ENCODE results near the gene RASSF1. TPM values are rescaled to one million over a fixed set of nuclear protein-coding genes. Genes with fewer than 3 reads are reported as not detected.
"Not testable (repeated sequence)": the region's sequence is repeated elsewhere in the genome, so short reads cannot be mapped to it uniquely, and the experiment has no call there.

Gene RASSF1
- total RNA-seq, 1 donor from 2014 or later = 11.4 TPM

- peaks cover 58% of the 10 kb centered on the region for H3K4me1 ChIP-seq
- TF ChIP-seq CTCF (IDR thresholded peaks at IDR 0.05; ENCODE audit: borderline replicate concordance) = no peak
- H3K27ac ChIP-seq (replicated peaks) = peak overlapping the region; percentile 11
- intact Hi-C loops (cut with micrococcal nuclease) = no loop called here
- no peaks in the 10 kb centered on the region for H3K27me3 ChIP-seq (ENCODE audit: low read depth)
- peaks cover 40% of the 10 kb centered on the region for H3K36me3 ChIP-seq
- DNase-seq = no peak
- no peaks in the 10 kb centered on the region for H3K9me3 ChIP-seq (replicated peaks)
- H3K4me3 ChIP-seq = no peak overlapping the region
Measured at GRCh38 chr3:50314342-50314741, 26.3 kb downstream of the RASSF1 start.

DNA sequence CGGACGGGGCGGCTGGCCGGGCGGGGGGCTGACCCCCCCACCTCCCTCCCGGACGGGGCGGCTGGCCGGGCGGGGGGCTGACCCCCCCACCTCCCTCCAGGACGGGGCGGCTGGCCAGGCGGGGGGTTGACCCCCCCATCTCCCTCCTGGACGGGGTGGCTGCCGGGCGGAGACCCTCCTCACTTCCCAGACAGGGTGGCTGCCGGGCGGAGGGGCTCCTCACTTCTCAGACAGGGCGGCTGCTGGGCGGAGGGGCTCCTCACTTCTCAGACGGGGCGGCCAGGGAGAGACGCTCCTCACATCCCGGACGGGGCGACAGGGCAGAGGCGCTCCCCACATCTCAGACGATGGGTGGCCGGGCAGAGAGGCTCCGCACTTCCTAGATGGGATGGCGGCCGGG lies 28.6 kb downstream of the RASSF1 start:
- Histone ChIP-seq H3K36me3 (peaks cover 29% of the 10 kb centered on the region), H3K4me1 (peaks cover 35% of the 10 kb centered on the region)
- H3K27ac ChIP-seq (replicated peaks); H3K27me3 ChIP-seq (ENCODE audit: low read depth); intact Hi-C loops (cut with micrococcal nuclease); H3K4me3 ChIP-seq; DNase-seq; H3K9me3 ChIP-seq (replicated peaks): not testable (repeated sequence)

- peaks cover 27% of the 10 kb centered on the region for H3K36me3 ChIP-seq
- H3K27ac ChIP-seq (replicated peaks) = no peak overlapping the region
- no peaks in the 10 kb centered on the region for H3K9me3 ChIP-seq (replicated peaks)
- DNase-seq = no peak
- no peaks in the 10 kb centered on the region for H3K27me3 ChIP-seq (ENCODE audit: low read depth)
- H3K4me3 ChIP-seq = no peak overlapping the region
- TF ChIP-seq CTCF (IDR thresholded peaks at IDR 0.05; ENCODE audit: borderline replicate concordance) = no peak
- intact Hi-C loops (cut with micrococcal nuclease) = no loop called here
- H3K4me1 ChIP-seq = peaks cover 44% of the 10 kb centered on the region
Measured at GRCh38 chr3:50304601-50305000, 36.0 kb downstream of the RASSF1 start.

DNA sequence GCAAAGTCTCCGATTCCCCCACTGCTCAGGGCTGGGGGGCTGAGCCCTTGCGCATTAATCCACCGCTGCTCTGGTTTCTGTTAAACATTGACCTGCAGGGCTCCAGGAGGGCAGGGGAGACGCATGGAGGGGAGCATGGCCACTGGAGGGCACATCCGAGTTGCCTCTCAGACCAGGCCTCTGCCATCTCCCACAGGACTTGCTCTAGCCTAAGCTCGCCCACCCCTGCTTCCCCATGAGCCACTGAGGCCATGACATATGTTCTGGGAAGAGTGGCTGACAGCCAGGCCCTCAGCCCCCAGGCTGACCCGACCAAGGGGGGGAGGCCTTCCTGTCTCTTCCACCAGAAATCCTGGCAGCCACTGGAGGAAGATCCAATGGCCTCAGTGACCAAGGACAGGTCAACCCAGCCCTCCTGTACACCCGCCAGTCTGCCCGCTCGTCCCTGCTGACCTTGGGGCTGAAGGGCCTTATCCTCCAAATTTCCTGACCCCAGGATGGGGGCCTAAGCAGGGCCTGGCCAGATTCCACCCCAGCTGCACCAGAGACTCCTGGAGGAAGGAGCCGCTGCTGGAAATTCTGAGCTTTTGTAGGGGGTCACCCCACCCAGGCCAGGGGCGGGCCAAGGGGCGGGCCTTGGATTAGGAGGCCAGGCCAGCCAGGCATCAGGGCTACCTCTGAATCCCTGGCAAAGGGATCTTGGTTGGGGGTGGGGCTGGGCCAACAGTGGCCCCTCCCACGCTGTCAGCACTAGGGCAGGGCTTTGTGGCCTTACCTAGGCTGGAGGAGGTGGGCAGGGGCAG lies 37.4 kb downstream of the RASSF1 start, which contains the start of gene HYAL1:
HYAL1 (minus strand) TSS at position 562 of the 803 bp plus-strand sequence. CDS start 618 bp downstream, outside the sequence.
- no peaks in the 10 kb centered on the region for H3K9me3 ChIP-seq (replicated peaks)
- peak within 1 kb of the TSS; percentile 77 for H3K4me3 ChIP-seq
- intact Hi-C loops (cut with micrococcal nuclease) = no loop called here
- peak; percentile 41 for TF ChIP-seq CTCF (IDR thresholded peaks at IDR 0.05; ENCODE audit: borderline replicate concordance)
- H3K27me3 ChIP-seq (ENCODE audit: low read depth) = no peaks in the 10 kb centered on the region
- H3K36me3 ChIP-seq = peaks cover 15% of the 10 kb centered on the region
- H3K27ac ChIP-seq (replicated peaks) = peak within 1 kb of the TSS; percentile 97
- DNase-seq = peak; percentile 84
- peaks cover 53% of the 10 kb centered on the region for H3K4me1 ChIP-seq

GRCh38 chr3:50302095-50303012 lies 38.3 kb downstream of the RASSF1 start:
- peak overlapping the region; percentile 77 for H3K4me3 ChIP-seq

More at GRCh38 chr3:50302095-50303012, 38.3 kb downstream of the RASSF1 start:
- intact Hi-C loops (cut with micrococcal nuclease) = no loop called here
- no peak for DNase-seq
- TF ChIP-seq CTCF (IDR thresholded peaks at IDR 0.05; ENCODE audit: borderline replicate concordance) = no peak
- Histone ChIP-seq H3K9me3 (replicated peaks) (no peaks in the 10 kb centered on the region), H3K27me3 (ENCODE audit: low read depth) (no peaks in the 10 kb centered on the region), H3K4me1 (peaks cover 58% of the 10 kb centered on the region), H3K36me3 (peaks cover 12% of the 10 kb centered on the region), H3K27ac (replicated peaks) (peak overlapping the region; percentile 97)
